ENCODE measurements around the gene CYP46A1. TPM values are rescaled to one million over a fixed set of nuclear protein-coding genes. Genes with fewer than 3 reads are reported as not detected.

Gene CYP46A1
- total RNA-seq, 1 experiment from 2014 or later: 0.42 TPM

DNA sequence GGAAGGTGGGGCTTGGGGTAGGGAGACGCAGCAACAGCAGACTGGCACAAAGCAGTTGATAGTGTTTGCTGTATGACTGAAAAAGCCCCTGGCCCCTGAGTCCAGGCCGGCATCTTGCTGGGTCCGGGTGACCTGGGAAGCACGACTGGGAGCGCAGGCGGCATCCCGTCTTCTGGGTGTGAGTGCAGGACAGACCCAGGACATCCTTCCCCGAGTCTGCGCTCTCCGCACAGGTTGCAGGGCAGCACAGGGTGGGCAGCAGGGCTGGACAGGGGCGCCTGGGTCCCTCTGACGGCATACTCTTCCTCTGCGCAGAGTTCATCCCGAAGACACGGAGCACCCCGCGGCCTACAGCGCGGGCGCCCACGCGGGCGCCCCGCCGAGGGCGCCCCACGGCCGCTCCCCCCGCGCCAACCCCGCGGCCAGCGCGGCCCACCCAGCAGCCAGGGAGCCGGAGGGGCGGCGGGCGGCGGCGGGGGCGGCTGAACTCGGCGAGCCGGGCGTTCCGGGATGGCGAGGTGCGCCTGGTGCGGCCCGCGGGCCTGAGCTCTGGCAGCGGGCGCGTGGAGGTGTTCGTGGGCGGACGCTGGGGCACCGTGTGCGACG, 9.2 kb upstream of the CYP46A1 start:
- Histone ChIP-seq H3K4me3 (ENCODE audit: insufficient read depth, low read depth, low read length) (no peak overlapping the region), H3K36me3 (replicated peaks; ENCODE audit: control insufficient read depth, insufficient read depth, low read length) (no peaks in the 10 kb centered on the region), H3K27me3 (ENCODE audit: control insufficient read depth, insufficient read depth, low read length) (no peaks in the 10 kb centered on the region)
- DNase-seq: no peak

DNA sequence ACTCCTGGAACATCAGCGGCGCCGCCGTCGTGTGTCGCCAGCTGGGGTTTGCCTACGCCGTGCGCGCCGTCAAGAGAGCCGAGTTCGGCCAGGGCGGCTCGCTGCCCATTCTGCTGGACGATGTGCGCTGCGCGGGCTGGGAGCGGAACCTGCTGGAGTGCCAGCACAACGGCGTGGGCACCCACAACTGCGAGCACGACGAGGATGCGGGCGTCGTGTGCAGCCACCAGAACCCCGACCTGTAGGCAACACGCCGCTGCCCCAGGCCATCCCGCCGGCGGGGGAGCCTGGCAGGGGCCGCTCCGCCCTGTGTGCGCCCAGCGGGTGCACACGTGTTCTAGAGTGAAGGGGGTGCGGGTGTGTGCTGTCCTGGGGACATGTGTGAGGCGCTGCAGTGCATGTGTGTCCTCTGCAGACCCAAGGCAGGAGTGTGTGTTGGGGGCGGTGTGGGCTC, 8.7 kb upstream of the CYP46A1 start:
- Histone ChIP-seq H3K36me3 (replicated peaks; ENCODE audit: control insufficient read depth, insufficient read depth, low read length) (no peaks in the 10 kb centered on the region), H3K27me3 (ENCODE audit: control insufficient read depth, insufficient read depth, low read length) (no peaks in the 10 kb centered on the region), H3K4me3 (ENCODE audit: insufficient read depth, low read depth, low read length) (no peak overlapping the region)
- peak; percentile 58 for DNase-seq

DNA sequence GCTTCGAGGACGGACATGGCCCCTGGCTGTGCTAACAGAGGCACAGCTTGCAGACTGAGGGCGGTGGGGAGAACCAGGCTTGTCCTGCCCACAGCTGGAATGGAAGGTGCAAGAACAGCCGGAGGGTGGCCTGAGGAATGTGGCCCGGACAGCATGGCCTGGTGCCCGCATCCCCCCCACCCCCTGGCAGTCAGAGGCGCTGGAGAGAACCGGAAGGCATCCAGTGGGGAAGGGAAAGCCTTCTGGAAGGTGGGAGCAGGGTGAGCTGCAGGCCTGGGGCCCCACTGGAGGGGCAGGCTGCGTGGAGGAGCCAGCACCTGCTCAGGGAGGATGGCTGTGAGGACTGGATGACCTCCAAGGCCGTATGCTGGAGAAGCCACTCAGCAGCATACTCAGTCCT, 8.1 kb upstream of the CYP46A1 start:
- H3K27me3 ChIP-seq (ENCODE audit: control insufficient read depth, insufficient read depth, low read length): no peaks in the 10 kb centered on the region
- no peaks in the 10 kb centered on the region for H3K36me3 ChIP-seq (replicated peaks; ENCODE audit: control insufficient read depth, insufficient read depth, low read length)
- peak; percentile 61 for DNase-seq
- no peak overlapping the region for H3K4me3 ChIP-seq (ENCODE audit: insufficient read depth, low read depth, low read length)

DNA sequence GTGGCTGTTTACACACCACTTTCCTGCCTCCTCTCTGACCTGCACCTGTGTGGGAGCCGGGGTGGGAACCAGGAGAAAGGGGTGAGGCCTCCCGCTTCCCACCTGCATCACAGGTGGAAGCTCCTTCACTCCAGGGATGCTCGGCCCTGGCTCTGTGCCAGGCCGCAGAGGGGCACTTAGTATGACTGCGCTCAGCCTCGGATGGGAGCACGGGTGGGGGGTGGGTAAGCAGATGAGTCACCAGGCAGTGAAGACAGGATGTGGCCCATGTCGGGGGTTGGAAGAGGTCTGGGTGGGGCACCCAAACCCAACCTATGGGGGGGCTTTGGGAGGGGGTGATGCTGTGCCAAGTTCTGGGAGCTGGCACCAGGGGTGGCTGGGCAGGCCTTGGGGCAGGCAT, 7.4 kb upstream of the CYP46A1 start:
- Histone ChIP-seq H3K36me3 (replicated peaks; ENCODE audit: control insufficient read depth, insufficient read depth, low read length) (no peaks in the 10 kb centered on the region), H3K4me3 (ENCODE audit: insufficient read depth, low read depth, low read length) (no peak overlapping the region), H3K27me3 (ENCODE audit: control insufficient read depth, insufficient read depth, low read length) (no peaks in the 10 kb centered on the region)
- no peak for DNase-seq

DNA sequence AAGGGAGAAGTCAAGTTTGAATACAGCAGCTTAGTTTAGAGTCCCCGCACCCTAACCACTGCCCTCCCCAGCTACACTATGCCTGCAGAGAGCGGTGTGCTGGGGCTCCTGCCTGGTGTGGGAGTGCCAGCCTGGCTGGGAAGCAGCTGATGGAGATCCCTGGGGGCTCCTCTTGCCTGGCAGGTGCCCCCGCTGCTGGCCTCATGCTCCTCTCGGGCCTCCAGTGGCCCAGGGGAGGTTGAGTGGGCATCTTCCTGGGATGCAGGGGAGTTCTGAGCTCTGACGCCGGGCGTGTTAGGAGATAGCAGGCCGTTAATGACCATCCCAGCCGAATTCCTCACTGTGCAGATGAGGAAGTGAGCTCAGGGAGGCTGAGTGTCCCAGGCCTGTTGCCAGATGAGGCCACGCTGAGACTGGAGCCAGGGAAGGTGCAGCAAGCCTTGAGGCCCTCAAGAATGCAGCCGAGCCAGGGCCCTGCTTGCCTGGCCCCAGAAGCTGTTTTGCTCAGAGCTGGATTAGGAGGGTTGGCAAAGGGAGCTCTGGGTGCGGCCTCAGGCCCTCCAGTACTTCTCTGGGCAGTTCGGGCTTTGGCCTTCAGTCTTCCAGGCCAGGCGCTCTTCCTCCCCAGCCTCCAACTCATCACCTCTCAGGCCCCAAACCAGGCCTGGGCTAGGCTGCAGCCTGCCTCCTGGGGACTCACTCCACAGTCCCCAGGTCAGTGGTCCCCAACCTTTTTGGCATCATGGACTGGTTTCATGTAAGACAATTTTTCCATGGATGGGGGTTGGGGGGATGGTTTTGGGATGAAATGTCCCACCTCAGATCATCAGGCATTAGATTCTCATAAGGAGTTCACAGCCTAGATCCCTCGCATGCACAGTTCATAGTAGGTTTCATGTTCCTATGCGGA, 6.6 kb upstream of the CYP46A1 start:
- no peak for DNase-seq
- H3K36me3 ChIP-seq (replicated peaks; ENCODE audit: control insufficient read depth, insufficient read depth, low read length): no peaks in the 10 kb centered on the region
- H3K27me3 ChIP-seq (ENCODE audit: control insufficient read depth, insufficient read depth, low read length): no peaks in the 10 kb centered on the region
- H3K4me3 ChIP-seq (ENCODE audit: insufficient read depth, low read depth, low read length): no peak overlapping the region

DNA sequence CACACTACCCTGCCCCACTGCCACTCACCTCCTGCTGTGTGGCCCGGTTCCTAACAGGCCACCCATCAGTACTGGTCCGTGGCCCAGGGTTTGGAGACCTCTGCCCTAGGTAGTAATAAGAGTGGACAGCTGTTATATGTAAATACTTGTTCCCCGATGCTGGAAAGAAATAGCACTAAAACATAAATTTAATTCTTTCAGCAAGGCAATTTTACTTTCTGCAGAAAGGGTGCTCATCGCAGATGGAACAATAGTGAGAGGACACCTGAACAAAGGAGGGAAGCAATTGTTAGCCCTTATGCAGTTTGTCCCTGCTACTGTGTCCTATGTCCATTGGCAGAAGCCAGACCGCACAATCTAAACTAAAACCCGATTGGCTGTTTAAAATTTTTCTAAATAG, 5.9 kb upstream of the CYP46A1 start:
- no peaks in the 10 kb centered on the region for H3K27me3 ChIP-seq (ENCODE audit: control insufficient read depth, insufficient read depth, low read length)
- H3K36me3 ChIP-seq (replicated peaks; ENCODE audit: control insufficient read depth, insufficient read depth, low read length): no peaks in the 10 kb centered on the region
- no peak for DNase-seq
- H3K4me3 ChIP-seq (ENCODE audit: insufficient read depth, low read depth, low read length): no peak overlapping the region

DNA sequence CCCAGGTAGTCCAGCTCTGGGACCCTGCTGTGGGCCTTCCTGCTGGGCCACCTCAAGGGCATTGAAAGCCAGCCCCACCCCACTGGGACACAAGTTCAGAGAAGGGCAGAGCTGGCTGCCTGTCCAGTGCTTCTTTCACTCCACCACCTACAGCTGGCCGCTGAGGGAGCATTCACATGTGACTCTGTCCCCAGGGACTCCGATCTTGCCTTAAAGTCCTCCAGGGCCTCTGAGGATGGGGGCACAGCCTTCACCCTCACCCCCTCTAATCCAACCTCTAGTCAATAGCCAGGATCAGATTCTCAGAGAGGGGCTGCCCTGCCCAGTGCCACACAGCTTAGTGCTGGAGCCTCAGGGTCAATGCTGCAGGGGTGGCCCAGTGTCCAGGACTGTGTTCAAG, 5.0 kb upstream of the CYP46A1 start:
- no peak for DNase-seq
- no peaks in the 10 kb centered on the region for H3K36me3 ChIP-seq (replicated peaks; ENCODE audit: control insufficient read depth, insufficient read depth, low read length)
- no peaks in the 10 kb centered on the region for H3K27me3 ChIP-seq (ENCODE audit: control insufficient read depth, insufficient read depth, low read length)
- no peak overlapping the region for H3K4me3 ChIP-seq (ENCODE audit: insufficient read depth, low read depth, low read length)

DNA sequence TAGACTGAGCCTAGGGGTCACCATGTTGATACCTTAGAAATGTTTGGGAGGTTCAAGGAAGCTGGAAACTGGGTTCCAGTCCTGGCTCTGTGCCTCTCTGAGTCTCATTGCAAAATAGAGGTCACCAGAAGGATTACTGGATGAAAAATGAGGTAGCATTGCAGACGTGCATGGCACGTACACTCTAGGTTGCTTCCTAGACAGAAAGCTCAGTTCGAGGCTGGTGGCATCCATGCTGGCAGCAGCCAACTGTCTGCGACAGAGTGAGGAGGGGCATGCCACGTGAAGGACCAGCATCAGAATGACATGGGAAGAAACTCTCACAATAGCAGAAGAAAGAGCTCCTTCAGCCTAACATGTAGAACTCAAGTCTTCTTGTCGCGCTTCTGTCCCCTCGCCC, 4.6 kb upstream of the CYP46A1 start:
- no peak overlapping the region for H3K4me3 ChIP-seq (ENCODE audit: insufficient read depth, low read depth, low read length)
- no peaks in the 10 kb centered on the region for H3K36me3 ChIP-seq (replicated peaks; ENCODE audit: control insufficient read depth, insufficient read depth, low read length)
- no peaks in the 10 kb centered on the region for H3K27me3 ChIP-seq (ENCODE audit: control insufficient read depth, insufficient read depth, low read length)
- no peak for DNase-seq

DNA sequence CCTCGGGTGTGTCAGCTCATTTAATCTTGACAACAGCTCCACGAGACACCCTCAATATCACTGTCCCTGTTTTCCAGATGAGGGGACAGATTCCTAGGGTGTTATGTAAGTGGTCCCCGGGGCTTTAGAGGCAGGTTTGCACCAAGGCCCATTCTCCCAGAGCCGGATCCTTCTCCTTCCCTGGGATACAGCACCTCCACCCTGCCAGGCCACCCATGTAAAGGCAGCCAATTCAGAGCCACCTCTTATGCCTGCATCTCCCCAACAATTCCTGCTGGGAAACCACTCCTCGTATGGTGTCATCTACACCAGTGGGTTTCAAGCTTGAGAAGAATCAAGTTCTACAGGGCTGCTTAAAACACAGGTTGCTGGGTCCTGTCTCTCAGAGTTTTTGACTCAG, 4.1 kb upstream of the CYP46A1 start:
- H3K36me3 ChIP-seq (replicated peaks; ENCODE audit: control insufficient read depth, insufficient read depth, low read length): no peaks in the 10 kb centered on the region
- H3K4me3 ChIP-seq (ENCODE audit: insufficient read depth, low read depth, low read length): no peak overlapping the region
- DNase-seq: no peak
- H3K27me3 ChIP-seq (ENCODE audit: control insufficient read depth, insufficient read depth, low read length): no peaks in the 10 kb centered on the region

DNA sequence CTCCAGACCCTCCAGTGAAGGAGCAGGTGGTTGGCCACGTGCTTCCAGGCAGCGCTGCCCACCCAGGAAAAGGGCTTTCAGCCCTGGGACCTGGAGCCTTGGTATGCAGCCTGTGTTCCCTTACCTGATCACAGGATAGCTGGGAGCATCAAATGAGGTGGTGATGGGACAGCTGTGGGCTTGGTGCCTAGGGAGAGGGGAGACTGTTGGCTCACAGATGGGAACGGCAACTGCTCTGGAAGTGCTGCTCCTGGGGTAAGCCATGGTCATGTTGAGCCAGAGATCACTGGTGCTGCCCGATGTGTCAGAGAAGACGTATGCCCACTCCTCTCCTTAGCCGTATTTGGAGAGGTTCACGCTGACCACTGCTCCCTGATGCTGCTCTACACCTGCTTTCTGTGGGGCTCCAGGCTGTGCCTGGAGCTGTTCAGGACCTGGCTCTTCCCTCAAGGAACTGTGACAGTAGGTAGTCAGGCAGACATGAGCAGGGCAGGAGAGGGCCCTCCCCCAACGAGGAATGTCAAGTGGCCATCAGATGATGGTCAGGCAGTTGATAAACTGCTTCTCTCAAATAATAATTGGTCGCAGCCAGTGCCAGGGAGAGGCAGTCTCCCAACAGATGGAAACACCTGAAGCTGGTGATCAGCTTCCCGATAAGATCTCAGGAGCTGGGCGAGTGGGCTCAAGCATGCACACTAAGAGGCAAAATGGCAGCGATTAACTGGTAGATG, 2.8 kb upstream of the CYP46A1 start:
- no peak for DNase-seq
- H3K4me3 ChIP-seq (ENCODE audit: insufficient read depth, low read depth, low read length): no peak overlapping the region
- no peaks in the 10 kb centered on the region for H3K27me3 ChIP-seq (ENCODE audit: control insufficient read depth, insufficient read depth, low read length)
- H3K36me3 ChIP-seq (replicated peaks; ENCODE audit: control insufficient read depth, insufficient read depth, low read length): no peaks in the 10 kb centered on the region

DNA sequence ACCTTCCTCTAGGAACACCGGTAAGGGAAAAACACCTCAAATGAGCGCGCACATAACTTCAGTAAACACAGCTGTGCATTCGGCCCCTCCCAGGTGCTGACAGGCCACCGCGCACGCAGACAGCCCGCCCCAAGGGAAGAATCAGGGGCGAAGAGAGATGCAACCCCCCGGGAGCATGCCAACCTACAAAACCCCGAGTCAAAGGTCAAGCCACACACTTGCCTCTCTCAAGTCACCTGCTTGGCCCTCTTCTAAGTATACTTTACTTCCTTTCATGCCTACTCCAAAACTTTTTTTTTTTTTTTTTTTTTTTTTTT, 2.3 kb upstream of the CYP46A1 start:
- DNase-seq: no peak
- H3K36me3 ChIP-seq (replicated peaks; ENCODE audit: control insufficient read depth, insufficient read depth, low read length): no peaks in the 10 kb centered on the region
- no peak overlapping the region for H3K4me3 ChIP-seq (ENCODE audit: insufficient read depth, low read depth, low read length)
- no peaks in the 10 kb centered on the region; the same call in 1 of the 2 replicates for H3K27me3 ChIP-seq (ENCODE audit: control insufficient read depth, insufficient read depth, low read length)

DNA sequence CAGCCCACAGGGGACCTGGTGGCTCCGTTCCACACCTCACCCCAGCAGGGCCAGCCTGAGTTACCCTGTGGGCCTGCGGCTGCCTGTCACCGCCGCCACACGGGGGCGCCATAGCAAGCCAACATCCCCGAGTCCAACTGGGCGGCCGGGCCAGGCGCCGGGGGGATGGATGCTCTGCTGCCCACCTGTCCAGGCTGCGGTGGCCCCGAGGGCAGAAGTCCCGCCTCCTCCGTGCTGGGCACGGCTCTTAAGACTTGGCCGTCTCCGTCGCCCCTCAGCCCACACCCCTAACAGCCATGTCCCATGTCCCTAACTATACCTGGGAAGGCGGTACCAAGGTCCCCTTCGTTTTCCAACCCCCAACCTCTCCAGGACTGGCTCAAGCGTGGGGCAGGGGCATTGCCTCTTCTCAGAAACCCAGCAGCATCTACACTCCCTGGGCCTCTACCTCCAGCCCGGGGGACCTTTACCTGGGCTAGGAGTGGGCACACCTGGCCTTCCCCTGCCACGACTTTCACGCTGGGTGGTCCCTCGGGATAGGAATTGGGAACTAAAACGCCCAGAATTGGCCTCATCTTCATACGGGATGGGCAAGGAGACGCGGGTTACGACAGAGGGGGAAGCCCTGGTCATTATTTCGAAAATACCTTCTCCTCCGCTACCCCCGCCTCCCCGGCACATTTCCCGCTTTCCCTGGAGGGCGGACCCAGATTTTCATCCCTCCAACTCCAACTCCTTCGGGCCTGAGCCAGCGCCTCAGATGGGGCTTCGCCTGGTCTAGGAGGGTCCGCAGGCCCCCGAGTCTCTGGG, 1.1 kb upstream of the CYP46A1 start:
- Histone ChIP-seq H3K36me3 (replicated peaks; ENCODE audit: control insufficient read depth, insufficient read depth, low read length) (no peaks in the 10 kb centered on the region), H3K4me3 (ENCODE audit: insufficient read depth, low read depth, low read length) (peak overlapping the region; percentile 81), H3K27me3 (ENCODE audit: control insufficient read depth, insufficient read depth, low read length) (no peaks in the 10 kb centered on the region; the same call in 1 of the 2 replicates)
- peak; percentile 96 for DNase-seq

DNA sequence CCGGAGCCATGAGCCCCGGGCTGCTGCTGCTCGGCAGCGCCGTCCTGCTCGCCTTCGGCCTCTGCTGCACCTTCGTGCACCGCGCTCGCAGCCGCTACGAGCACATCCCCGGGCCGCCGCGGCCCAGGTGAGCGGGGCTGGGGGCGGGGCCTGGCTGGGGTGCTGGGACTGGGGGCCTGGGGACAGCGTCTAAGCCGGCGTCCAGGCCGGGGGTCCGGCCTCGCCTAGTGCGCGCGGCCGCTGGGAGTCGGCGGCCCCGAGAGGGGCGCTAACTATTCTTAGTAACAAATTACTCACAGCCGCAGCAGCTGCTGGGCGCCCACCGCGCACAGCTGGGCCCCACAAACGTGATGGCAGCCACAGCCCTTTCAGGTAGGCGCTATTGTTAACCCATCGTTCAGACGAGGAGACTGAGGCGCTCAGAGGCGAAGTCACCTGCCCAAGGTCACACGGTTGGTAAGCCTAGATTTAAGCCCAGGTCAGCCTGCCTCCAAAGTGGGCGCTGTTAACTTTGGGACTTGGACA, 374 bp downstream of the CYP46A1 start:
- H3K27me3 ChIP-seq (ENCODE audit: control insufficient read depth, insufficient read depth, low read length): no peaks in the 10 kb centered on the region; the same call in 1 of the 2 replicates
- no peak for DNase-seq
- H3K36me3 ChIP-seq (replicated peaks; ENCODE audit: control insufficient read depth, insufficient read depth, low read length): no peaks in the 10 kb centered on the region
- H3K4me3 ChIP-seq (ENCODE audit: insufficient read depth, low read depth, low read length): peak overlapping the region; percentile 53

DNA sequence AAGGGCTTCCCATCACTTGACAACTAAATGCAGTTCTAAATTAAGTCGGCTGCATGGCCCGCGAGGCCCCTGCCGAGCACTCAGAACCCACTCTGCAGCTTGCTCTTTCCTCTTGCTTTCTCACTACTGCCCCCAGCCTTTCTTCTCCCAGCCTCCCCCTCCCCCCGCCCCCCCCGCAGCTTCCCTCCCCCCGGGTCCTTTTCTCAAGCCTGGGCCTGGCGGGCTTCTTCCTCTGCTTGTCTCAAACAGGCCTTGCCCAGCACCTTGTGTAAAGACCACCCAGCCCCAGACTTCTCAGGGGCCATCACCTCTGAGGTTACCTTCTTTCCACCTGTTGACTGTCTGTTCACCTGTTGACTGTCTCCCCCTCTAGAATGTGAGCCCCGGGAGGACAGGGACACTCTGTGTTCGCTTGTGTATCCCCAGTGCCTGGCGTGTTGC, 1.1 kb downstream of the CYP46A1 start:
- Histone ChIP-seq H3K4me3 (ENCODE audit: insufficient read depth, low read depth, low read length) (no peak overlapping the region), H3K36me3 (replicated peaks; ENCODE audit: control insufficient read depth, insufficient read depth, low read length) (no peaks in the 10 kb centered on the region), H3K27me3 (ENCODE audit: control insufficient read depth, insufficient read depth, low read length) (no peaks in the 10 kb centered on the region; the same call in 1 of the 2 replicates)
- peak; percentile 73 for DNase-seq
